ENCODE measurements around the gene TLE3.

The TLE3 gene

DNA sequence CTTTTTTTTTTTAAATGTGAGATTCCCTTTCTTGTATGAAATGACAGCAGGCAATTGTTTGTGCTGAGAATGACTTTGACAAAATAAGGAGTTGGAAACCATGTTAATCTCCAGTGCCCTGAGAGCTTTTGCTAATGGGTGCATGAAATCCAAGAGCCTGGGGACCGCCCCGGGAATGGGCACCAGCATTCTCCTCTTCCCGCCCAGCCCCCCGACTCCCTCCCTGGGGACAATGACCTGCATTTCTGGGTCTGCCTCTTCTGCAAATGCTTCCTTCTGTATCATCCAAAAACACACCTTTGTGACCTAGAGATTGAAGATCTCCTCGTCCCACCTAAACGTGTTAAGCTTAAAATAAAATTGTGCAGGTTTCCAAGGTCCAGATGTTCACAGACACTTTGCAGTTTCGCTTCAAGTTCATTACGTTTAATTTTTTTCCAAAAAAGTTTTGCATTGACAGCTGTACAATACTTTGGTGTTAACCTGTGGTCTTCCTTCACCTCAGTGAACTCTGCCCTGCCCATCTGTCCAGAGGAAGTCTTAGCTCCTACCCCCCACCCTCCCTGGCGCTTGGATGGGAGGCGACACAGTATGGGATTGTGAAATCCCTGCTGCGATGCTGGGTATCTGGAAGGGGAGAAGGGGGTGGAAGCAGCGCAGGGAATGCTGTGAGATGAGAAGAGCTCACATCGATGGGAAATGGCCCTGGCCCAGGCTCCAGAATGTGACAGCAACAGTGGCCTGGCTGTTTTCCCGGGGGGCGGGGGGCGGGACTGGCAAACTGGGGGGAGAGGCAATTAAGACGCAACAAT is 50.1 kb downstream of the TLE3 start:
- no peak for DNase-seq (ENCODE audit: low spot score)

DNA sequence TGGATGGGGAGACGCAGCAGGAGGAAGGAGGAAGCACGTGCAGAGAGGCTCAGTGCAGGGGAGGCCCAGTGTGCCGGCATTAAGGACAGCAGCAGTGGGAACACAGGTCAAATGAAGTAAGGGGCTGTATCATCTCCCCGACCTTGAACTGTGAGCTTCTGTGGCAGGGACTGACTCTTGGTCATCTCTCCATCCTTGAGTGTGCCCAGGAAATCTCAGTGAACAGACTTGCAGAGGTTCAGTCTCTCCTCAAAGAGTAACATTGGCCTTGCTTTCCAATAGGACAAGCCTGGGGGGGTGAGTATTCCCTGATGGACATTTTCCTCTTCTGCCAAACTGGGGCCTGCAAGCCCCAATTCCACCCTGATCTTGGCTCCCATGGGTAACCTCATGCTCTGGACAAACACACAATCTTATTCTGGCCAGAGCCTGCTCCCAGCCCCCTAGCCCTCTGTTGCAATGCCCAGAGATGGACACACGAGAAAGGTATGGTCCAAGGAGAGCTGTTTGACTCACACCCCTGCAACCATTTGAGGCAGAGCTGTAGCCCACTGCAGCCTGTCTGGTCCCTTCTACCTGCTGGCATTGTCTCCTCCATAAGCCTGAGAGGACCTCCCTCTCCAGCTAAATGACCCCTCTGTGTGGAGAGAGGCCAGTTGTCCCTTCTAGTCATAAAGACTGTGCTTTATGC is 50.9 kb downstream of the TLE3 start:
- no peak for DNase-seq (ENCODE audit: low spot score)

DNA sequence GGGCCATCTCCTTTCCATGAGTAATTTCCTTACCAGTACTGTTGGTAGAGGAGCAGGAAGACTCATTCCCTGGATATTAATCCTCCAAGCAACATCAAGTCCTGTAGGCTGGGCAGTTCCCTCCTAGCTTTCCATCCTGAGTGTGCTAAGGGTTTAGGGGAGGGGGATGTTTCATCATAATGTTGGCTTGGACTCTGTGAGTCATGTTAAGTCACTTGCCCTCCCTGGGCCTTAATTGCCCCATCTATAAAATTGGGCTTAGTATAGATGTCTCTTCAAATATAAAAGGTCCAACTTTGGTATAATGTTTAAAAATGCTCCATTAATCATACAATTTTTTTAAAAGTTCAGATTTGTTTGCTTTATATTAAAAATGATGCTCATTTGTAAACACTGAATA is 52.7 kb downstream of the TLE3 start:
- no peak for DNase-seq (ENCODE audit: low spot score)

DNA sequence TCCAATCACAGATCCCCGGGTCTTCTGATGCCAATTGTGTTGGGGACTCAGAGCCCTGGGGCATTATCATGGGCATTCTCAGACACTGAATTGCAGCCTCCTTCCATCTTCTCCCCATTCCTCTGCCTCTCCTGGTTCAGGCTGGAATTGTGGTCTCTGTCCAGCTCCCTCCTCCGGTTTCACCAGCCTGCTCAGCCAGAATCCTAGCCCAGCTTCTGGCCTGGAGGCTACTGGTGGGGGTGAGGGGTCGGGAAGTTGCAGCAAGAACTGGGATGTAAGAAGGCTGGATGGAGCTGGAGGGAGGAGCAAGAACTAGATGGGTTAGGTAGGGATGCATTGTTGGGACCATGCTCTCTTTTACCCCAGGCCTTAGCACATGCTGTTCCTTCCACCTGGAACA is 53.5 kb downstream of the TLE3 start:
- no peak for DNase-seq (ENCODE audit: low spot score)

DNA sequence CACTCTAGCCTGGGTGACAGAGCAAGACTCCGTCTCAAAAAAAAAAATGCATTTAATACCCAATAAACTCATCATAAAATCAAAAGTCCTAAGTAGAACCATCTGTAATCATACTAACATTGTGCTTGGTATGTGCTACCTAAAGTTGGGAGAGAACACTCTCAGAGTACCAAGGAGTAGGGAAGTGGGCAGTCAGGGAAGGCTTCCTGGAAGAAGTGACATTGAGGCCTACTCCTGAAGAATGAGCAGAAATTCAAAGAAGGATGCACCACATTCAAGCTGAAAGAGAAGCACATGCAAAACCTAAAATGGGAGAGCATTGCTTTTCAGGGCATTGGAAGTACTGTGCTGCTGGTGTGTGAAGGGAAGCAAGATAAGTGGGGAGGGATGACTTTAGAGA is 54.1 kb downstream of the TLE3 start:
- DNase-seq (ENCODE audit: low spot score): no peak

DNA sequence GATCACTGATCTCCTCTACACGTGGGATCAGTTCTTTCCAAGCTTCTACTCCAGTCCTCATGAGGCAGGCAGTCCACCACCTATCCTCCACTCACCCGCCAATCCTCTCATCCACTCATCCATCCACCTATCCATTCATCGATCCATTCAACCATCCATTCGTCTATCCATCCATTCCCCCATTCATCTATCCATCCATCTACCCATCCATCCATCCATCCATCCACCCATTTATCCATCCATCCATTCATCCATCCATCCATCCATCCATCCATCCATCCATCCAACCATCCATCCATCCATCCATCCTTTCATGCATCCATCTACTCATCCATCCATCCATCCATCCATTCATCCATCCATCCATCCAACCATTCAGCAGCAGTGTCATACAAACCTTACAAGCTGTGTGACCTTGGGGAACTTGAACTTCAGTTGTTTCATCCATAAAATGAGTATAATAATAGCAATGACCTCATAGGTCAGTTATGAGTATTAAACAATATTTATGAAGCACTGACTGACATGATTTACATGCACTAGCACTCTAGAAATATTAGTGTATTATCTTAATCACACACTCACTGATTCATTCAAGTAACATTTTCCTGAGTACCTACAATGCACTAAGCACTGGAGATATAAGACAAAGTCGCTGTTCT is 55.0 kb downstream of the TLE3 start:
- DNase-seq (ENCODE audit: low spot score): no peak

DNA sequence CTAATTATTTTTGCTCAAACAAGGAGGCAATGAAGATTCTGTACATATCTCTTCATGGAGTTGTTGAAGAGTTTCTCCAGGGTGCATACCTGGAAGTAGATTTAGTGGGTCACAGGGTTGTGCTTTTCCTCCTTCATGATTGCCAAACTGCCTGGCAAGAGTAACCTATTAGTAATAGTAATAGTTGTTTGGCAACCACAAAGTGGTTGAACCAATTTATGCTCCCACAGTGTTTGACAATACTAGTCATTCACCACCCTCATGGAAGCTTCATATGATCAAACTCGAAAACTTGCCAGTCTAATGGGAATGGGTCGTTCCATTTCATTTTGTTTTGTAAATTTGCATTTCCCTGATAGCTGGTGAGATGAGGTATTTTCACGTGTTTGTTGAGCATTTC is 57.8 kb downstream of the TLE3 start:
- no peak for DNase-seq (ENCODE audit: low spot score)

DNA sequence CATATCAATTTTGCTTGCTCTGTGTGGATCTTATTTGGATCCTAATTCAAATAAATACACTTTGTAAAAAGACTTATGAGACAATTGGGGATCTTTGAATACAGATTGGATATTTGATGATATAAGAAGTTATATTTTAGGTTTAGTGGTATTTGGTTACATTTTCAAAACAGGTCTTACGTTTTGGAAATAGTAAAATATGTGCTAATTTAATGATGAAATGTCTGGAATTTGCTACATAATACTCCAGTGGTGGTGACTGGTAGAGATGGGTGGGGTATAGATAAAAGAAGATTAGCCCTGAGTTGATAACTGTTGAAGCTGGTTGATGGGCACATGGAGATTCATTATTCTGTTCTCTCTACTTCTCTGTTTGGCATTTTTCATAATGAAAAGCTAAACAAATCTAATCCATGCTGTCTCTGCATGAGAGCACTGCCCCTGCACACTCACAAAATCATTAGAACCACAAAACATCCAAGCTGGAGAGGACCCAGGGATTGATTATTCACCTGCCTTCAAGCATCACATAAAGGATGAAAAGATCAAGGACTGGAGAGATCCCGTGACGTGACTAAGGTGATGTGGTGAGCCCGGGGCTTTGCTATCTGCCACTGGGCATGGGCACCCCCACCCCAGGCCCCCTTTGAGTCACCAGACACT is 58.9 kb downstream of the TLE3 start:
- no peak for DNase-seq (ENCODE audit: low spot score)

DNA sequence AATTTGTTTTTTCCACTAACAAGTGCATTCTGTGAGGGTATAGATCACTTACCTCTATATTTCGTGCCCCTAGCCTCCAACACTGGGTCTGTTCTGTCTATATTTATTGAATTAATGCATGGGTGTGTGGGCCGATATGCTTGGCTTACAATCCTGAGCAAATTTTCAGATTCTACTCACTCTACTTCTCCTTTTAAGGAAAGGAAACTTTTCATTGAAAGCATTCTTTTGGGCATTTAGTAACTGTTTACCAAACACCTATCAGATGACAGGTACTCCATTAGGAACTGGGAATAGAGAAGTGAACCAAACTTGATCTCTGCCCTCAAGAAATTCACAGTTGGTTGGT is 60.5 kb downstream of the TLE3 start:
- no peak for DNase-seq (ENCODE audit: low spot score)

DNA sequence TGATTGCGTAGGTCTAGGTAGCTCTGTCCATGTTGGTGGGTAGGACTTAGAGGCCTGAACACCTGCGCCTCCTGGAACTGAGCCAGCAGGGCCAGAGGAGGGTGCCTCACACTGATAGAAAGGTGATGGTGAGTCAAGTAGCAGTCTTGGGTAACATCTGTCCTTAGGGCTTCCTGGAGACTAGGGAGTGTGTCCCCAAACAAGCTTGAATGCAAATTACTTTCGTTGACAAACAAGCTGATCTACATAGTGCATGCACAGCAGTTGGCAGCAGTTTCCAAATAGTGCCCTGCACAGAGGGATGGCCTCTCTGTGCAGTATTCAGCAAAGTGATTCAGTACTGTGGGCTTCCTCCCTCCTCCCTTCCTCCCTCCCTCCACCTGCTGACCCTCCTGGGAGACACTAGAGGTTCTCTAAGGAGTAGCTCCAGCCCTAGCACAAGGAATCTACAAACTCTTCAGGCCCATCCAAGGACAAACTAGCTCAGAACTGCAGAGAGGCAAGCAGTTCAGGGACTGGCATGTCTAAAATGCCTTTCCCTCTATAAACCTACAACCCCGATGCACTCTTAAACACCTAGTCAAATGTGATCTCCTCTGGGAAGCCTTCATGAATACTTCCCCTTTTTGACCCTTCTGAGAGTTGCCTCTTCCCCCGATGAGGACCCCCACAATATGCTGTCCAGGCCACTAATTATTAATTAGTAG is 61.0 kb downstream of the TLE3 start:
- DNase-seq (ENCODE audit: low spot score): no peak

DNA sequence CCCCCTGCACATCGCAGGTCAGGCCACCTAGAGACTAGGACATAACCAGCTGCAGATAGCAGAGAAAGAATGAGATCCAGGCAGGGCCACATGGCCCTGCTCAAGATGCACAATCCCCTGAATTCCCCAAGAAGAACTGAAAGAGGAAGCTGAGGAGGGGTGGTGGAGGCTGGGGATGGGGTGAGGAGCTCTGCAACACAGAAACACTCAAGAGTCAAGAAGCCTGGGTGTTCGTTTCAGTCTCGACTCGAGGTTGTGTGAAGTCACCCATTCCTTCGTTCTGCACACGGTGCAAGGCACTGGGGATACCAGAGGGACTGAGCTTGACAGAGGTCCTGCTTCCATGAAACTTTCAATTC is 62.0 kb downstream of the TLE3 start:
- no peak for DNase-seq (ENCODE audit: low spot score)

DNA sequence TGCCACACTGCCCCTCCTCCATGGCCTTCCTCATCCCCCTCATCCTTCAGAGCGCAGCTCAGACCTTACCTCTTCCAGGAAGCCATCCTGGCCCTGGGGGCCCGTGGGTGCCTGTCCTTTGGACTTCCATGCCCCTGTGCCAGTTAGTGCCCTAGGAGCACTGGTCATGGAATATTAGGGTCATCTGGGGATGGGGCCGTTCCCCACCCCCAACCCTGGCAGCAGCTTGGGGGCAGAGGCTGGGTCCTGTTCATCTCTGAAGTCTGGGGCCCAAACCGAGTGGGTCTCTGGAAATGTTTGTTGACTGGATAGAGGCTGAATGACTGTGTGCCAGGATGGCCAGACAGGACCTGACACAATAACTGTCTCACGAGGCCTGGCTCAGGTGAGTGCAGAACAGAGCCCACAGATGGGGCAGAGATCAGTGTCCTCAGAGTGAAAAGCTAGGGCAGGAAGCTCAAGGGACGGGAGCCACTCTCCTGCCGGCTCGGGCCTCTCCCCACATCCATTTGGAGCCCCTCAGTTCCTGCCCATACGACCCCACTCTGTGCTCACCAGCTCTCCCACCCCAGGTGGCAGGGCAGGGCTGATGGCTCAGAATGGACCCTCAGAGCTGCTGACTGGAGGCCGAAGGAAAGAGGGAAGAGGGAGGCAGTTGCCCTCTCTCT is 62.5 kb downstream of the TLE3 start:
- no peak for DNase-seq (ENCODE audit: low spot score)

DNA sequence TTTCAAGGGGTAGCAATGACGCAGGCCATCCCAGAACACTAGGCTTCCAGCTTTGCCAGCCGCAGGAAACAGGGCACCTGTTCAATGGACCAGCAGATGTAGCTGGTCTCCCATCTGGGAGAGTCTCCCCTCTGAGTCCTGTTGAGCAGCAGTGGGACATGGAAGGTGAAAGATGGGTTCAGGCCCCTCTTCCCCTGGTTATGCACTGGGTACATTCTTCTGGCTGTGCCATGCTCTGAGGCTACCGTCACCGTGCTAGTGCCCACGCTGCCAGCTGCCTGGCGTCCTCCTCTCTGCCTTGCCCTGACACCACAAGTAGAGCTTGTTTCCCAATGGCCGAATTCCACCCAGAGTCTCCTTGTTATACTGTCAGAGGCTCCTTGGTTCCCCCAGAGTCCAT is 63.1 kb downstream of the TLE3 start:
- no peak for DNase-seq (ENCODE audit: low spot score)

DNA sequence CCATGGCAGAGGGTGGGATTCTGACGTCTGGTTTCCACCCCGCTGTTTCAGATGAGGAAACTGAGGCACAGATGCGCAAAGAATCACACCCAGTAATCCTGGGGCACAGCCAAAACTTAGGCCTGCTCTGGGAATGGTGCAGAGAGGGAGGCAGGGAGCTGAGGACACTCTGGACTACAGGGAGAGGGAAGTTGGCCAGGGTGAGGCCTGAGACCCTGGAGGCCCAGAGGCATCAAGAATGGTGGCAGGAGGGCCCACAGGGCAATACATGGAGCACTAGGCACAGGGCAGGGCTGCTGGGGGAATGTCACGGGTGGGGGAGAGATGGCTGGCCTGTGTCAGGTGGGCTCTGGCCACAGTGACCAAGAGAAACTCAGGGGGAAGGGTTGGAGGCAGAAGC is 63.6 kb downstream of the TLE3 start:
- no peak for DNase-seq (ENCODE audit: low spot score)

DNA sequence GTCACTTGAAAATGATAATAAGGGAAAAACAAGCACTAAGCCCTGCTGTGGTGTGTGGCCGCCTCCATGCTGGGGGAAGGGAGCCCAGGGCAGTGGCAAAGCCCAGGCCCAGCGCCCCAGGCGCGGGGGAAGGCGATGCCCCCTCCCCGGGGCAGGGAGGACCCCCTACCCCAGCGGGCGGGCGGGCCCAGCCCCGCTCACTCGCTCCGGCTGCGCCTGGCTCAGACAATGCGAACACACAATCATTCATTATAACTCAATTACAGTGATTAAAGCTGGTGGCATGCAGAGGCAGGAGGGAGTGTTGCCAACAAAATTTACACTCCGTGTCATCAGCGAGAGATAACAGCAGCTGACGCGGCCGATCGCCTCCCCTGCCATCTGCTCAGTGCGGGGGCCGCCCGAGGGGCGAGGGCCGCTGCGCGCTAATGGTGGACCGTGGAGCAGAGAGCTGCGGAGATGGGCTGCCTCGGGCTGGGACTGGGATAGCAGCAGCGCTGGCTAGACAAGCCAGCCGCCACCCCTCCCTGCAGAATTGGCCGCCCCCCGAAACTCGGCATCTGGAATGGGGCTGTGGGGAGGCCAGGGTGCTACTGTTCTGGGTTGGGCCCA is 64.1 kb downstream of the TLE3 start:
- DNase-seq (ENCODE audit: low spot score): no peak

DNA sequence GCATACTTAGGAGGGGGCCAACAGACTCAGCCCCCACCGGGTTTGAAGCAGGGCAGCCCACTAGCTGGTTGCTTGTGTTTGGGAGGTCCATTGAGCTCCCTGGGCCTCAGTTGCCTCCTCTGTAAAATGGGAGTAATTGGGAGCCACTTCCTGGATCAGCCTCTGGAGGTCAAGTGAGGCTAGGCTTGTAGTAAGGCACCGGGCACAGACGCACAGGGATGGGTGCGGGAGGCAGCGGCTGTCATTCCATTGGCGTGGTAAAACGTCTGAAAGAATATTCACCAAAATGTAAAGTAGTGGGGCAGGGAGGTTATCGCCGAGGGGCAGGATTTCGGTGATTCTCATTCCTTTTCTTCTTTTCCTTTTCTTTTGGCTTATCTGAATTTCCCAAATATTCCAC is 64.6 kb downstream of the TLE3 start:
- DNase-seq (ENCODE audit: low spot score): no peak

DNA sequence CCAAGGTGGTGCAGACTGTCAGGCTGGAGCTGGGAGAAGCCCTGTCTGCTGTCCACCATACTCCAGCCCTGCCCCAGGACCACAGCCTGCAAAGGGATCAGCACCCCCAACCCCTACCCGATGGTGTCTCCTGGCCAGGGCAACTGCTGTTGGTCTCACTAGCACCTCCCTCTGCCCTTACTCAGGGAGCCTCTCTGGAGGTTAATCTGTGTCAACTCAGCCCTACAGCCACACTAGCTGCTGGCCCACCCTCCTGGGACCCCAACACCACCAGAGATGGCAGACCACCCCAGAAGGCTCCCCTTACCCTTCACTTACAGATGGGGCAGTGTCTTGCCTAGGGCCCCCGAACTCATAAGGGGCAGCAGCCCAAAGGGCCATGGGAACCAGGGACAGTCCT is 65.2 kb downstream of the TLE3 start:
- DNase-seq (ENCODE audit: low spot score): no peak

DNA sequence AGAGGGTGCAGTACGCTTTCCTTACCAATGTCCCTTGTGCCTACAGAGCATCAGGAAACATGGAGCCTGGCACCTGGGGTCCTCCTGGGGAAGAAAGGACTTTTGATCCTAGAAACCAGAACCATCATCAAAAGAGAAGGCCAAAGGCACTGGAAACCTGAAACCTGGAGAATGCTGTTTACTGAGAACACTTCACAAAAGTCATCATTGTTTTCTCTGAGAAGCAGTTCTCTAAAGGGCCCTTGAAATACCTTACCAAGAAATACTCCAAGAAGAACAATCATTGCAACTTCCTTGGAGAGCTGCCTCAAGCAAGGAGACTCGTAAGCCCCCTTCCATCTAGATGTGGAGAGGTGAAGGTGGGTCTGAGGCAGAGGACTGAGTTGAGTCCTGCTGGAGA is 66.0 kb downstream of the TLE3 start:
- DNase-seq (ENCODE audit: low spot score): no peak

DNA sequence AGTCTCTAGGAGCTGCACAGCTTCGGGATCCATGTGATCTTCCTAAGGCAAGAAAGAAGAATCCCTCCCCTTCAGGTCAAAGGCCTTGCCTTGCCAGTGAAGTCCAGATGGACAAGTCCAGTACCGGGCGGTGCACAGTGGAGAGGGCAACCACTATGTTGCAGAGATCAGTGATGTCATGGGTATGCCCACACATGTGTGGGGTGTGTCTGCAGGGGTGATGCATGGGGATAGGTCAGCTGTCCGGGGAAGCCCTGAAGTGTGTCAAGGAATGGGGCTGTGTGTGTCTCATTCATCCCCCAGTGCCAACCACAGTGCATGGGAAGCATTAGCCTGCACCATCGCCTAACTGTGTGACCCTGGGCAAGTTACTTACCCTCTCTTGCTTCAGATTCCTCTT is 66.5 kb downstream of the TLE3 start:
- no peak for DNase-seq (ENCODE audit: low spot score)

DNA sequence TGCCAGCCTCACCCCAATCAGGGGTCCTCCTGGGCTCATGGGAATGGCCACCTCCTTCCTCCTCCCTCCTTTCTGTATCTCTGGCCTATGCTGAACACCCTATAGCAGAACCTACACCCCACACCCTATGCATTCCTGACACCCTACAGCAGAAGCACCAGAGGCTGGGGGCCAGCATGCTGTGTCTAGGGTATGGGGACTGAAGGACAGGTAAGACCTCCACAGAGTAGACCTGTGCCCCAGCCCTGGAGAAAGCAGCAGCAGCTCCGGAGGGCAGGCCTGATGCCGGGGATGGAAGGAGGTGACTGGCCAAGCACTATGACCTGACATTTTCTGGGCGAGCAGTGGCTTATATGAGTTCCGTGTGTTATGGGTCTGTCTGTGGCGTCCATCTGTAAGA is 66.9 kb downstream of the TLE3 start:
- no peak for DNase-seq (ENCODE audit: low spot score)

DNA sequence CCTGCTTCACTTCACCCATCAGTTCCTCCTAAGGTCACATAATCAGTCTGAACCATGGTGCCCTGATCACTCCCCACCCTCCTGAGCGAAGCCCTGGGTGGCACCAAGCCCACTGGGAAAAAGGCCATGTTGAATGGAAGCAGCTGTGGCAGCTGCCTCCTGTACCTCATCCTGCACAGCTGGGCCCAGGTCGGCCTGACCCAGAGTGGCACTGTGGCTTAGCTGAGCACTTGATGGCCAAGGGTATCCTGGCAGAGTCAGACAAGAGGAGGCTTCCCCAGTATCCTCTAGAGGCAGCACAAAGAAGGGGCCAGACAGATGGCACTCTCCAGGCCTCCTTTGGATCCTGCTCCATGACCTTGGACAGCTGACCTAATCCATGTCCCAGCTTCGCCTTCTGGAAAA is 68.4 kb downstream of the TLE3 start:
- DNase-seq (ENCODE audit: low spot score): no peak

Measured in CD4-positive, alpha-beta T cell treated with Interleukin-2 at 100 ng/mL for 4 hours (primary cell).